Parathyroid adenoma (tissue), 2 donors: ENCODE results near the gene LRRC8E.
"Not testable (repeated sequence)": the region's sequence is repeated elsewhere in the genome, so short reads cannot be mapped to it uniquely, and the experiment has no call there.

Source experiments
- H2AFZ ChIP-seq: fragments of 300-600 bp; sonication (generic); one replicate; pipeline ENCODE4 v1.7.0; 2017; ENCODE audit warnings: antibody characterized with exemption, mild to moderate bottlenecking
- H3K27ac ChIP-seq: fragments of 300-600 bp; sonication (generic); one replicate; pipeline ENCODE4 v1.7.0; 2017
- H3K27me3 ChIP-seq: fragments of 300-600 bp; sonication (generic); one replicate; pipeline ENCODE4 v1.7.0; 2017; ENCODE audit warnings: low read length; ENCODE audit not compliant: control insufficient read depth, insufficient read depth
- H3K36me3 ChIP-seq: fragments of 300-600 bp; sonication (generic); one replicate; pipeline ENCODE4 v1.7.0; 2017; ENCODE audit warnings: low read length; ENCODE audit not compliant: control insufficient read depth, insufficient read depth
- H3K4me1 ChIP-seq: fragments of 300-600 bp; sonication (generic); one replicate; pipeline ENCODE4 v1.7.0; 2017; ENCODE audit warnings: control low read depth
- H3K4me2 ChIP-seq: fragments of 300-600 bp; sonication (generic); one replicate; pipeline ENCODE4 v1.7.0; 2017; ENCODE audit warnings: low read length
- H3K4me3 ChIP-seq: fragments of 300-600 bp; sonication (generic); one replicate; pipeline ENCODE4 v1.7.0; 2017; ENCODE audit warnings: low read depth, low read length
- H3K79me2 ChIP-seq: fragments of 300-600 bp; sonication (generic); one replicate; pipeline ENCODE4 v1.7.0; 2017; ENCODE audit warnings: control low read depth
- H3K9ac ChIP-seq: fragments of 300-600 bp; sonication (generic); one replicate; pipeline ENCODE4 v1.7.0; 2017; ENCODE audit warnings: mild to moderate bottlenecking
- H3K9me3 ChIP-seq: fragments of 300-600 bp; sonication (generic); one replicate; pipeline ENCODE4 v1.7.0; 2017; ENCODE audit warnings: low read length; ENCODE audit not compliant: control insufficient read depth
- TF ChIP-seq, protein P1 (sequence below): fragments of 300-600 bp; sonication (generic); IDR thresholded peaks from one replicate; pipeline ENCODE4 v1.7.0; 2017; ENCODE audit warnings: antibody characterized with exemption, mild to moderate bottlenecking
- donor health status: primary hyperparathyroidism.

The LRRC8E gene

GRCh38 chr19:7883796-7884570 lies 4.3 kb upstream of the LRRC8E start:
- Histone ChIP-seq H3K79me2 (no peaks in the 10 kb centered on the region), H3K4me1 (no peaks in the 10 kb centered on the region), H3K36me3 (no peaks in the 10 kb centered on the region), H3K9me3 (no peaks in the 10 kb centered on the region), H3K4me2 (no peak overlapping the region), H3K4me3 (no peak overlapping the region), H3K9ac (no peak overlapping the region), H2AFZ (no peak overlapping the region), H3K27ac (no peak overlapping the region), H3K27me3 (no peaks in the 10 kb centered on the region)
- TF ChIP-seq, protein P1, sequence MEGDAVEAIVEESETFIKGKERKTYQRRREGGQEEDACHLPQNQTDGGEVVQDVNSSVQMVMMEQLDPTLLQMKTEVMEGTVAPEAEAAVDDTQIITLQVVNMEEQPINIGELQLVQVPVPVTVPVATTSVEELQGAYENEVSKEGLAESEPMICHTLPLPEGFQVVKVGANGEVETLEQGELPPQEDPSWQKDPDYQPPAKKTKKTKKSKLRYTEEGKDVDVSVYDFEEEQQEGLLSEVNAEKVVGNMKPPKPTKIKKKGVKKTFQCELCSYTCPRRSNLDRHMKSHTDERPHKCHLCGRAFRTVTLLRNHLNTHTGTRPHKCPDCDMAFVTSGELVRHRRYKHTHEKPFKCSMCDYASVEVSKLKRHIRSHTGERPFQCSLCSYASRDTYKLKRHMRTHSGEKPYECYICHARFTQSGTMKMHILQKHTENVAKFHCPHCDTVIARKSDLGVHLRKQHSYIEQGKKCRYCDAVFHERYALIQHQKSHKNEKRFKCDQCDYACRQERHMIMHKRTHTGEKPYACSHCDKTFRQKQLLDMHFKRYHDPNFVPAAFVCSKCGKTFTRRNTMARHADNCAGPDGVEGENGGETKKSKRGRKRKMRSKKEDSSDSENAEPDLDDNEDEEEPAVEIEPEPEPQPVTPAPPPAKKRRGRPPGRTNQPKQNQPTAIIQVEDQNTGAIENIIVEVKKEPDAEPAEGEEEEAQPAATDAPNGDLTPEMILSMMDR: no peak

DNA sequence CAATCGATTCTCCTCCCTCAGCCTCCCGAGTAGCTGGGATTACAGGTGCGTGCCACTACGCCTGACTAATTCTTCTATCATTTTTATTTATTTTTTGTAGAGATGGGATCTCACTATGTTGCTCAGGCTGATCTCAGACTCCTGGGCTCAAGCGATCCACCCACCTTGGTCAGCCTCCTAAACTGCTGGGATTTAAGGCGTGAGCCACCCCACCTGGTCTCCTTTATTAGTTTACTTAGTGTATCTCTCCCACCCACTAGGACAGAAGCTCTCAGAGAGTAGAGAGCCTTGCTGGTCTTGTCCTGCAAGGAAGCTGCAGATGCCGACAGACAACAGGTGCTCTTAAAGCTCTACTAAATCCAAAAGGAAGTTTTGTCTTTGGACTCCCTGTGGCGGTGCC lies 2.5 kb upstream of the LRRC8E start:
- H3K9me3 ChIP-seq: no peaks in the 10 kb centered on the region
- H3K27me3 ChIP-seq: no peaks in the 10 kb centered on the region
- no peaks in the 10 kb centered on the region for H3K79me2 ChIP-seq
- H3K4me1 ChIP-seq: no peaks in the 10 kb centered on the region
- H3K4me2 ChIP-seq: no peak overlapping the region
- H2AFZ ChIP-seq: no peak overlapping the region
- no peaks in the 10 kb centered on the region for H3K36me3 ChIP-seq
- H3K4me3 ChIP-seq: no peak overlapping the region
- no peak overlapping the region for H3K27ac ChIP-seq
- TF ChIP-seq, protein P1: no peak
- H3K9ac ChIP-seq: no peak overlapping the region

DNA sequence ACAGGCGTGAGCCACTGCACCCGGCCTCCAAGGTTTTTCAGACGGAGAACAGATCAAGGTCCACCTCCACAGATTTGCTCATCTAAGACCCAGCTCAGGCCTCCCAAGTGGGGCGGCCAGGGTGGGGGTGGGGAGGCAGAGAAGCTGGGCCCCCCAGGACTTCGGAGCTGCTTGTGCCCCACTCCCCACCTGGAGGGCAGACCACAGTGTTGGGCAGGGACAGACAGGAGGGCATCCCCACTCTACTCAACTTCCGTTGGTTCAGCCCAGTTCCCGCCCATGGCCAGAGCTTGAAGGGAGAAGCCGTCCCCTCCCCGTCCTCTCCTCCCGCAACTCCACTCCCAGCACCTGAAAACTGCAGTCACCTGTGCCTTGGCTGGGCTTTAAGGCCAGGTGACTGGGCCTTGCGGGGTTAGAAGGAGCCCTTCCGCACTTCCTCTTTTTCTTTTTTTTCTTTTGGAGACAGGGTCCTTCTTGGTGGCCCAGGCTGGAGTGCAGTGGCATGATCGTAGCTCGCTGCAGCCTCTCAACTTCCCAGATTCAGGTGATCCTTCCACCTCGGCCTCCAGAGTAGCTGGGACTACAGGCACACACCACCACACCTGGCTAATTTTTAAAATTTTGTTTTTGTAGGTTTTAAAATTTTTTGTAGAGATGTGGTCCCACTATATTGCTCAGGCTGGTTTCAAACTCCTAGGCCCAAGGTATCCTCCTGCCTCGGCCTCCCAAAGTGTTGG lies 734 bp upstream of the LRRC8E start:
- Histone ChIP-seq H3K27me3 (no peaks in the 10 kb centered on the region), H3K4me2 (peak overlapping the region; percentile 50), H3K27ac (no peak overlapping the region), H3K4me1 (no peaks in the 10 kb centered on the region), H3K4me3 (no peak overlapping the region), H2AFZ (peak overlapping the region; percentile 72), H3K36me3 (no peaks in the 10 kb centered on the region), H3K9ac (no peak overlapping the region), H3K79me2 (no peaks in the 10 kb centered on the region), H3K9me3 (no peaks in the 10 kb centered on the region)
- TF ChIP-seq, protein P1: no peak

- Histone ChIP-seq H3K4me3 (peak overlapping the region; percentile 56), H3K4me1 (no peaks in the 10 kb centered on the region), H3K27ac (no peak overlapping the region), H2AFZ (peak overlapping the region; percentile 72), H3K9ac (no peak overlapping the region), H3K9me3 (no peaks in the 10 kb centered on the region), H3K27me3 (no peaks in the 10 kb centered on the region), H3K36me3 (no peaks in the 10 kb centered on the region), H3K79me2 (no peaks in the 10 kb centered on the region), H3K4me2 (peak overlapping the region; percentile 50)
- TF ChIP-seq, protein P1: no peak
These were observed 512 bp downstream of the LRRC8E start for GRCh38 chr19:7888826-7889217.

GRCh38 chr19:7893362-7894101 lies 5.2 kb downstream of the LRRC8E start:
- not testable (repeated sequence) for H3K9me3 ChIP-seq, H3K36me3 ChIP-seq, H3K4me2 ChIP-seq, H3K4me1 ChIP-seq, H3K79me2 ChIP-seq, H3K27ac ChIP-seq, H3K4me3 ChIP-seq, H3K9ac ChIP-seq, H3K27me3 ChIP-seq, H2AFZ ChIP-seq
